ENCODE results near the gene TRIM54. TPM values are rescaled to one million over a fixed set of nuclear protein-coding genes. Genes with fewer than 3 reads are reported as not detected.

The TRIM54 gene
- total and polyA plus RNA-seq, 2 of the 4 experiments (the other 2 are of a cell fraction): 0.15 TPM; not detected in 1

GRCh38 chr2:27262379-27263286 is 19.6 kb upstream of the TRIM54 start, which contains the start of gene SLC30A3:
SLC30A3 (minus strand) TSS chr2:27263047; CDS start chr2:27262906, 141 bp downstream.
- no peaks in the 10 kb centered on the region; the same call in 1 of the 2 replicates for H3K9me1 ChIP-seq (ENCODE audit: insufficient read depth, low read length)
- dilution Hi-C loops (cut with HindIII; ENCODE audit: low sequenced_read_pairs, unreplicated experiment): no loop called here
- 0 out of 2 replicates have a peak, but pooled peaks have one; percentile 13 for TF ChIP-seq MAZ (IDR thresholded peaks at IDR 0.05; ENCODE audit: borderline replicate concordance, low read depth, low read length)
- TF ChIP-seq POLR2A (IDR thresholded peaks at IDR 0.05; ENCODE audit: low read depth, low read length): no peak
- H3K36me3 ChIP-seq (ENCODE audit: control insufficient read depth, insufficient read depth, low read length): no peaks in the 10 kb centered on the region
- peaks cover 4% of the 10 kb centered on the region; the same call in 1 of the 2 replicates for H3K4me1 ChIP-seq (ENCODE audit: control insufficient read depth, insufficient read depth, low read length)
- H3K14ac ChIP-seq (replicated peaks; ENCODE audit: low read depth, low read length): no peak within 1 kb of the TSS
- H3K9ac ChIP-seq (ENCODE audit: low read depth, low read length): no peak within 1 kb of the TSS
- intact Hi-C loops (cut with micrococcal nuclease): no loop called here
- H3K4ac ChIP-seq (ENCODE audit: low read depth, low read length): no peak within 1 kb of the TSS
- no TSS peak for BruUV-seq (replicated peaks)
- no peaks in the 10 kb centered on the region; the same call in 1 of the 2 replicates for H3K9me3 ChIP-seq (ENCODE audit: control insufficient read depth, insufficient read depth, low read length)
- no peak within 1 kb of the TSS for H4K8ac ChIP-seq (ENCODE audit: low read depth in 2 of 2, low read length in 2 of 2)
- no peak within 1 kb of the TSS for H3K18ac ChIP-seq (ENCODE audit: low read depth, low read length)
- no peak within 1 kb of the TSS for H4K5ac ChIP-seq (ENCODE audit: low read depth, low read length)
- H2BK15ac ChIP-seq (ENCODE audit: low read depth, low read length): no peak within 1 kb of the TSS
- no peak within 1 kb of the TSS; the same call in 1 of the 2 replicates for H3K4me3 ChIP-seq (ENCODE audit: insufficient read depth, low read depth, low read length)
- no peak within 1 kb of the TSS for H2AK5ac ChIP-seq (ENCODE audit: low read depth, low read length)
- DNase-seq (no peak), ATAC-seq (ENCODE audit: low read depth) (peak; percentile 81)
- peak within 1 kb of the TSS; percentile 54; the same call in 1 of the 2 replicates for H3K4me2 ChIP-seq (ENCODE audit: low read depth, low read length)
- peak within 1 kb of the TSS; percentile 77 for H3K23ac ChIP-seq (ENCODE audit: low read depth, low read length)
- CTCF ChIA-PET: interaction anchor here (1.0 to 2.8 kb wide), 3 partner anchors 20 to 41 kb away, joined by 3 to 8 read pairs (median 4); partner anchors contain the start of gene TRIM54
- H2BK5ac ChIP-seq (ENCODE audit: low read depth, low read length, poor library complexity, severe bottlenecking): no peak within 1 kb of the TSS
- no peak within 1 kb of the TSS for H4K91ac ChIP-seq (ENCODE audit: insufficient read depth, low read depth, low read length)
- in situ Hi-C loops (cut with MboI; ENCODE audit: low sequenced_read_pairs): no loop called here
- H2BK20ac ChIP-seq (ENCODE audit: low read depth, low read length): no peak within 1 kb of the TSS
- H2AFZ ChIP-seq (replicated peaks; ENCODE audit: low read length, poor library complexity): peak within 1 kb of the TSS; percentile 92
- H3K56ac ChIP-seq (ENCODE audit: extremely low read depth, insufficient read depth, low read length): no peak within 1 kb of the TSS
- no peak within 1 kb of the TSS for H2AK9ac ChIP-seq (replicated peaks; ENCODE audit: low read depth, low read length, poor library complexity)
- no peak within 1 kb of the TSS for H3K27ac ChIP-seq (ENCODE audit: insufficient read depth, low read length)
- POLR2A ChIA-PET (ENCODE audit: unreplicated experiment): no interaction called here
- H3K27me3 ChIP-seq (ENCODE audit: control insufficient read depth, insufficient read depth, low read length): peaks cover 84% of the 10 kb centered on the region
- WGBS, 2 experiments (ENCODE audit: extremely low coverage in 2 of 2, insufficient read length in 1 of 2): 1% methylated on average over 37 of the region's 96 CpGs; no CpG with 5 or more reads in 1 of the 2 experiments
- no peaks in the 10 kb centered on the region for H4K20me1 ChIP-seq (ENCODE audit: insufficient read depth, low read length)
- no peak within 1 kb of the TSS for H2BK120ac ChIP-seq (ENCODE audit: low read depth, low read length)
- no peaks in the 10 kb centered on the region for H3K79me1 ChIP-seq (ENCODE audit: low read depth in 1 of 2, low read length in 2 of 2)

Measured in IMR-90 (cell line).